Fibroblast of pulmonary artery (primary cell): ENCODE measurements around the gene SLC22A23.

Source experiments
- DNase-seq: peaks from one replicate; pipeline ENCODE4 v3.0.0-alpha.2; 2010; ENCODE audit warnings: low read depth
- H3K4me3 ChIP-seq: replicated peaks from 2 replicates; pipeline ENCODE4 v1.5.1; 2011; ENCODE audit warnings: low read depth, mild to moderate bottlenecking, control low read depth, low read length, moderate library complexity
- CTCF ChIP-seq: IDR thresholded peaks from 2 replicates; pipeline ENCODE4 v1.5.1; 2011; ENCODE audit warnings: mild to moderate bottlenecking, control low read depth, low read length, inconsistent platforms; ENCODE audit errors: missing control alignments

The SLC22A23 gene

GRCh38 chr6:3235486-3235885, 221.4 kb downstream of the SLC22A23 start:
- TF ChIP-seq CTCF = no peak
- no peak for DNase-seq
- no peak overlapping the region for H3K4me3 ChIP-seq

GRCh38 chr6:3233904-3234303, 222.9 kb downstream of the SLC22A23 start:
- no peak overlapping the region for H3K4me3 ChIP-seq
- TF ChIP-seq CTCF = no peak
- DNase-seq = no peak

- no peak for TF ChIP-seq CTCF
- no peak for DNase-seq
- H3K4me3 ChIP-seq = no peak overlapping the region
These were observed 223.5 kb downstream of the SLC22A23 start for GRCh38 chr6:3233321-3233720.

- no peak for DNase-seq
- TF ChIP-seq CTCF = no peak
- H3K4me3 ChIP-seq = peak overlapping the region; percentile 55
These were observed 224.6 kb downstream of the SLC22A23 start for GRCh38 chr6:3232017-3232945.

GRCh38 chr6:3231247-3232016, 225.4 kb downstream of the SLC22A23 start:
- peak; percentile 72 for DNase-seq
- H3K4me3 ChIP-seq = peak overlapping the region; percentile 55
- no peak for TF ChIP-seq CTCF

GRCh38 chr6:3230900-3231246, 226.0 kb downstream of the SLC22A23 start:
- peak; percentile 25 for DNase-seq
- H3K4me3 ChIP-seq = peak overlapping the region; percentile 55

More at GRCh38 chr6:3230900-3231246, 226.0 kb downstream of the SLC22A23 start:
- no peak for TF ChIP-seq CTCF
